GM18861 (cell line): ENCODE results near the gene FOXE1.

ENCODE experiments used
- ATAC-seq: cut with Tn5 transposase; IDR thresholded peaks from one replicate; pipeline ENCODE4 v1.9.1; 2021; ENCODE audit not compliant: unreplicated experiment

The FOXE1 gene

GRCh38 chr9:97864396-97864795 is 11.4 kb downstream of the FOXE1 start:
- no peak for ATAC-seq

- no peak for ATAC-seq
Measured at GRCh38 chr9:97866300-97866699, 13.3 kb downstream of the FOXE1 start.

GRCh38 chr9:97866848-97867247 is 13.8 kb downstream of the FOXE1 start:
- ATAC-seq = no peak

GRCh38 chr9:97868859-97869258 is 15.8 kb downstream of the FOXE1 start:
- no peak for ATAC-seq

- no peak for ATAC-seq
Measured at GRCh38 chr9:97873425-97873824, 20.4 kb downstream of the FOXE1 start.

GRCh38 chr9:97873882-97874281 is 20.9 kb downstream of the FOXE1 start:
- ATAC-seq = no peak

- no peak for ATAC-seq
Measured at GRCh38 chr9:97874624-97875023, 21.6 kb downstream of the FOXE1 start.

- no peak for ATAC-seq
Measured at GRCh38 chr9:97875111-97875510, 22.1 kb downstream of the FOXE1 start.

GRCh38 chr9:97876061-97876460 is 23.0 kb downstream of the FOXE1 start:
- no peak for ATAC-seq

- ATAC-seq = no peak
Measured at GRCh38 chr9:97880336-97880735, 27.3 kb downstream of the FOXE1 start.

- no peak for ATAC-seq
Measured at GRCh38 chr9:97889941-97890887, 37.2 kb downstream of the FOXE1 start.

GRCh38 chr9:97891736-97892135 is 38.7 kb downstream of the FOXE1 start:
- no peak for ATAC-seq

GRCh38 chr9:97892421-97892820 is 39.4 kb downstream of the FOXE1 start:
- no peak for ATAC-seq

GRCh38 chr9:97895211-97895610 is 42.2 kb downstream of the FOXE1 start:
- ATAC-seq = no peak

- ATAC-seq = no peak
Measured at GRCh38 chr9:97895695-97896332, 42.8 kb downstream of the FOXE1 start.

- ATAC-seq = no peak
Measured at GRCh38 chr9:97900103-97900737, 47.2 kb downstream of the FOXE1 start.

- no peak for ATAC-seq
Measured at GRCh38 chr9:97900738-97901565, 47.9 kb downstream of the FOXE1 start.

- ATAC-seq = no peak
Measured at GRCh38 chr9:97903177-97903576, 50.2 kb downstream of the FOXE1 start.

GRCh38 chr9:97904725-97905124 is 51.7 kb downstream of the FOXE1 start:
- no peak for ATAC-seq

- no peak for ATAC-seq
Measured at GRCh38 chr9:97905228-97905627, 52.2 kb downstream of the FOXE1 start.
